B cell (primary cell): Measurements from ENCODE around the gene RABGGTB.

Experiments
- CTCF ChIP-seq: fragments of 200-600 bp; IDR thresholded peaks from one replicate; pipeline ENCODE4 v1.8.0; 2022; ENCODE audit warnings: antibody characterized with exemption, mild to moderate bottlenecking
- EZH2 ChIP-seq: IDR thresholded peaks from 2 replicates; pipeline ENCODE4 v1.6.1; 2012; ENCODE audit warnings: borderline replicate concordance, low read depth, mild to moderate bottlenecking, moderate library complexity, low read length; ENCODE audit not compliant: insufficient read depth, poor library complexity, severe bottlenecking

GRCh38 chr1:75768016-75768415 lies 18.0 kb upstream of the RABGGTB start:
- TF ChIP-seq CTCF (no peak), EZH2 (no peak)
